HCT116 (cell line): Measurements from ENCODE around the gene SCRN2. TPM values are rescaled to one million over a fixed set of nuclear protein-coding genes. Genes with fewer than 3 reads are reported as not detected.

Source experiments
- ATAC-seq: fragments of 200-7000 bp; cut with Tn5 transposase; 2 replicates; pipeline ENCODE4 v1.9.1; 2020; ENCODE audit warnings: mild to moderate bottlenecking, moderate library complexity
- BruUV-seq: library from RNA; stranded (reverse); fragments of 400-500 nt; replicated peaks from 2 replicates; lab custom pipeline; 2021; lab: Mats Ljungman, UMichigan
- CTCF ChIA-PET: fragments of 300-600 bp; sonication (Branson Sonifier 250); formaldehyde crosslinking; loops from one replicate; lab custom pipeline; 2021; ENCODE audit warnings: antibody characterized with exemption; lab: Charles Lee
- POLR2A ChIA-PET: fragments of 300-600, 350-600 bp; sonication (Branson Sonifier 250); formaldehyde crosslinking; loops from one replicate; lab custom pipeline; 2021; ENCODE audit warnings: antibody characterized with exemption; lab: Charles Lee
- RAD21 ChIA-PET, 2 experiments: fragments of 300-600 bp; sonication (Branson Sonifier 250); formaldehyde crosslinking; loops; one replicate each; lab custom pipeline; 2023; ENCODE audit warnings: low total read pairs in 2 of 2; ENCODE audit not compliant: uncharacterized antibody in 2 of 2, unreplicated experiment in 2 of 2, low non-redundant PET in 1 of 2; lab: Charles Lee
- DNase-seq: peaks from one replicate; pipeline ENCODE4 v3.0.0-alpha.2; 2010; ENCODE audit warnings: low read depth, low spot score
- H2AFZ ChIP-seq: fragments of 200-600 bp; shearing (Covaris generic), sonication (generic); 2 replicates; pipeline ENCODE4 v1.6.1; 2017; ENCODE audit warnings: low read depth, mixed run types, mixed read lengths, antibody characterized with exemption, low read length; ENCODE audit not compliant: poor library complexity, severe bottlenecking
- H3K27ac ChIP-seq: 2 replicates; pipeline ENCODE4 v1.5.1; 2012; ENCODE audit warnings: low read depth, low read length
- H3K27me3 ChIP-seq: fragments of 200-600 bp; sonication (generic); 2 replicates; pipeline ENCODE4 v1.6.1; 2016; ENCODE audit warnings: mixed run types, low read length, mixed read lengths; ENCODE audit not compliant: insufficient read depth
- H3K36me3 ChIP-seq, 2 experiments: fragments of 200-500 bp in 1 of 2; fragments of 200-600 bp in 1 of 2; sonication (Bioruptor generic) in 1 of 2; sonication (generic) in 1 of 2; 2 replicates each; pipeline versions ENCODE4 v1.5.1 to v1.6.1; 2014 to 2016; ENCODE audit warnings: low read length in 2 of 2, inconsistent platforms in 1 of 2, mixed read lengths in 1 of 2, mixed run types in 1 of 2; ENCODE audit not compliant: insufficient read depth in 2 of 2, control insufficient read depth in 1 of 2
- H3K4me1 ChIP-seq, 2 experiments: fragments of 200-600 bp in 1 of 2; sonication (generic) in 1 of 2; 2 replicates each; pipeline versions ENCODE4 v1.5.1 to v1.6.1; 2012 to 2017; ENCODE audit warnings: low read length in 2 of 2, inconsistent platforms in 1 of 2, mild to moderate bottlenecking in 1 of 2, mixed read lengths in 1 of 2, mixed run types in 1 of 2, moderate library complexity in 1 of 2; ENCODE audit not compliant: insufficient read depth in 2 of 2, control insufficient read depth in 1 of 2
- H3K4me2 ChIP-seq: fragments of 200-600 bp; sonication (generic); 2 replicates; pipeline ENCODE4 v1.6.1; 2017; ENCODE audit warnings: mixed run types, low read length, mixed read lengths
- H3K4me3 ChIP-seq, 2 experiments: fragments of 200-600 bp in 1 of 2; sonication (generic) in 1 of 2; replicated peaks in 1 of 2; 2 replicates each; pipeline ENCODE4 v1.5.1; 2011 to 2016; ENCODE audit warnings: low read length in 2 of 2, control low read depth in 1 of 2, low read depth in 1 of 2, mild to moderate bottlenecking in 1 of 2, mixed read lengths in 1 of 2, mixed run types in 1 of 2
- H3K79me2 ChIP-seq: fragments of 200-600 bp; sonication (generic); 2 replicates; pipeline ENCODE4 v1.6.1; 2017; ENCODE audit warnings: mild to moderate bottlenecking, mixed run types, low read length, moderate library complexity, mixed read lengths; ENCODE audit not compliant: insufficient read depth
- H3K9ac ChIP-seq: fragments of 200-600 bp; sonication (generic); 2 replicates; pipeline ENCODE4 v1.6.1; 2016; ENCODE audit warnings: low read length, mixed read lengths
- H3K9me2 ChIP-seq: fragments of 200-600 bp; sonication (generic), shearing (Covaris generic); 2 replicates; pipeline ENCODE4 v1.6.1; 2017; ENCODE audit warnings: mixed run types, mild to moderate bottlenecking, moderate library complexity; ENCODE audit not compliant: insufficient read depth
- H3K9me3 ChIP-seq, 2 experiments: fragments of 200-500 bp in 1 of 2; fragments of 200-600 bp in 1 of 2; sonication (Bioruptor generic) in 1 of 2; sonication (generic) in 1 of 2; 2 replicates each; pipeline ENCODE4 v1.6.1; 2014 to 2017; ENCODE audit warnings: low read length in 2 of 2, mixed read lengths in 2 of 2, inconsistent platforms in 1 of 2, low read depth in 1 of 2, mild to moderate bottlenecking in 1 of 2, mixed run types in 1 of 2, moderate library complexity in 1 of 2; ENCODE audit not compliant: control insufficient read depth in 1 of 2, insufficient read depth in 1 of 2
- H4K20me1 ChIP-seq: fragments of 200-600 bp; sonication (generic), shearing (Covaris generic); 2 replicates; pipeline ENCODE4 v1.6.1; 2017; ENCODE audit warnings: mixed run types, mild to moderate bottlenecking, moderate library complexity; ENCODE audit not compliant: insufficient read depth
- CEBPB ChIP-seq: IDR thresholded peaks from 2 replicates; pipeline ENCODE4 v1.6.1; 2012; ENCODE audit warnings: low read depth
- EGR1 ChIP-seq: IDR thresholded peaks from 2 replicates; pipeline ENCODE4 v1.6.1; 2012; ENCODE audit warnings: low read depth
- ELF1 ChIP-seq: IDR thresholded peaks from 2 replicates; pipeline ENCODE4 v1.6.1; 2012; ENCODE audit warnings: low read depth, borderline replicate concordance
- JUND ChIP-seq: IDR thresholded peaks from 2 replicates; pipeline ENCODE4 v1.6.1; 2012
- POLR2A ChIP-seq: IDR thresholded peaks from 2 replicates; pipeline ENCODE4 v1.7.0; 2011; ENCODE audit warnings: borderline replicate concordance; ENCODE audit not compliant: insufficient read depth, insufficient read length; ENCODE audit errors: extremely low read depth
- SRF ChIP-seq: IDR thresholded peaks from 2 replicates; pipeline ENCODE4 v1.6.1; 2012; ENCODE audit warnings: low read depth
- TCF7L2 ChIP-seq: IDR thresholded peaks from 2 replicates; pipeline ENCODE4 v1.7.0; 2011; ENCODE audit warnings: borderline replicate concordance, inconsistent platforms; ENCODE audit not compliant: insufficient read depth, insufficient read length; ENCODE audit errors: extremely low read depth
- ZBTB33 ChIP-seq: IDR thresholded peaks from 2 replicates; pipeline ENCODE4 v1.6.1; 2011; ENCODE audit warnings: mild to moderate bottlenecking, low read length, moderate library complexity; ENCODE audit not compliant: insufficient replicate concordance; ENCODE audit errors: extremely low read depth
- ZFX ChIP-seq: fragments of 450-650 bp; IDR thresholded peaks from 2 replicates; pipeline ENCODE4 v1.6.1; 2017
- intact Hi-C: fragments of 100-400 bp; cut with micrococcal nuclease; formaldehyde crosslinking; loops from 2 replicates; pipeline ENCODE4 v1.10.0; 2022
- total RNA-seq: library from RNA; stranded (reverse); gene quantifications from one replicate; pipeline ENCODE4 v1.2.1, GENCODE V29; 2021; ENCODE audit not compliant: unreplicated experiment

The SCRN2 gene
- total RNA-seq, 1 experiment from 2014 or later = 53.2 TPM

DNA sequence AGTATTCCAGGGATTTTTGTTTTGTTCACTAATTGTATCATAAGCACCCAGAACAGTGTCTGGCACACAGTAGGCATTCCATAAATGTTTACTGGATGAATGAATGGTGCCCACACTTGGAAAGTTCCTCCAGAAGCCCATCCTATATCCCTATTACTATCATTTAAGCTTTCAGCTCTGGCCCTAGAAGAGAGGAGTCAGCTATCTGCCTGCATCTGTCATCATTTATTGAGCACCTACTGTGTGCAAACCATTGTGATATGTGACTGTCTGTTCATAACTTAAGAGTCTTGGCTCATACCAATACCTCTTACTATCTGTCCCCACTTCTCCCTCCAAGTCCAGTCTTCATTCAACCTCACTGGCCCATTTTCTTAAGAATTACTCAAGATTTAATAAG is 30.0 kb upstream of the SCRN2 start:
- CTCF ChIA-PET = no interaction called here

DNA sequence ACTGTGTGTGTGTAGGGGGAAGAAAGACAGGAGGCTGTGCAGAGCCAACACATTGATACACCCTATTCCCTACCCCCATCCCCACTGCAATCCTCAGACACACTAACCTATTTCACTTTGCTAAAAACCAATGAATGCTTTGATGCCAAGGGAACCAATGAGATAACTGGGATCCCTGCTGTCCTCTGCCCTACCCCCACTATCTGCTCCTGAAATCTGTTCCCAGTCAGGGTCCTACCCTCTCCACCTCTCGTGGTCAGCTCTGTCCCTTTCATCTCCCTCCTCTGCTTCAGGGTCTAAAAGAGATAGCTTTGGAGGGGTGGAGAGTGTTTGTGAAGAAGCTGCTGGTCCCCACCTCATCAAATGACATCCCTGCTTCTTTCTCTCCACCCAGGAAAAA is 29.0 kb upstream of the SCRN2 start:
- no peaks in the 10 kb centered on the region for H3K79me2 ChIP-seq
- ATAC-seq = no peak; the same call in 1 of the 2 replicates
- no peak overlapping the region for H3K9ac ChIP-seq
- intact Hi-C loops = no loop called here
- no TSS peak for BruUV-seq
- H3K9me3 ChIP-seq = no peaks in the 10 kb centered on the region
- H3K9me2 ChIP-seq = no peaks in the 10 kb centered on the region
- peaks cover 6 to 21% of the 10 kb centered on the region in 2 experiments; a peak in 3 of 4 replicates for H3K4me1 ChIP-seq
- POLR2A ChIA-PET = no interaction called here
- H4K20me1 ChIP-seq = no peaks in the 10 kb centered on the region
- H3K4me3 ChIP-seq = no peak overlapping the region
- no peak overlapping the region for H3K4me2 ChIP-seq
- no peak for TF ChIP-seq ZFX
- TF ChIP-seq TCF7L2 = peak; percentile 25
- no peak for DNase-seq
- H3K27me3 ChIP-seq = peaks cover 7% of the 10 kb centered on the region; the same call in 1 of the 2 replicates
- RAD21 ChIA-PET = no interaction called here
- H3K27ac ChIP-seq = no peak overlapping the region
- no peaks in the 10 kb centered on the region for H3K36me3 ChIP-seq
- H2AFZ ChIP-seq = no peak overlapping the region
- CTCF ChIA-PET = interaction anchor here (1.4 kb wide), 1 partner anchor 21 kb away, joined by 3 read pairs; no protein-coding TSS in a partner anchor

More for the DNA sequence above, 30.0 kb upstream of the SCRN2 start:
- Histone ChIP-seq H3K36me3 (no peaks in the 10 kb centered on the region), H3K9ac (no peak overlapping the region), H4K20me1 (no peaks in the 10 kb centered on the region), H3K4me2 (no peak overlapping the region), H3K79me2 (no peaks in the 10 kb centered on the region), H3K27me3 (peaks cover 7% of the 10 kb centered on the region; the same call in 1 of the 2 replicates), H3K27ac (no peak overlapping the region), H3K9me3 (no peaks in the 10 kb centered on the region), H2AFZ (no peak overlapping the region), H3K9me2 (no peaks in the 10 kb centered on the region), H3K4me1 (peaks cover 6 to 21% of the 10 kb centered on the region in 2 experiments; a peak in 3 of 4 replicates), H3K4me3 (no peak overlapping the region)
- intact Hi-C loops = no loop called here
- BruUV-seq = no TSS peak
- POLR2A ChIA-PET = no interaction called here
- ATAC-seq (no peak), DNase-seq (no peak)
- TF ChIP-seq SRF (no peak), JUND (no peak), POLR2A (no peak), ELF1 (no peak), EGR1 (no peak), ZBTB33 (no peak), CEBPB (no peak)
- RAD21 ChIA-PET = no interaction called here
